ENCODE data around the gene RPRD1A. TPM values are rescaled to one million over a fixed set of nuclear protein-coding genes. Genes with fewer than 3 reads are reported as not detected.

RPRD1A gene
- total and polyA plus RNA-seq, 9 of the 15 experiments (the other 6 are each of a cell fraction or from before 2014, with no cell fraction given) = 30.2 to 142 (median 66.0) TPM

- H3K27ac ChIP-seq (ENCODE audit: extremely low read depth, low read depth, low read length) = no peak overlapping the region
- intact Hi-C loops (cut with micrococcal nuclease) = no loop called here
- H3K4me2 ChIP-seq (ENCODE audit: insufficient read depth, low read length) = no peak overlapping the region
- H3K9me1 ChIP-seq (ENCODE audit: control insufficient read depth, insufficient read depth, low read length) = no peaks in the 10 kb centered on the region
- H3K9ac ChIP-seq (ENCODE audit: insufficient read depth in 1 of 2, low read depth in 2 of 2, low read length in 2 of 2) = no peak overlapping the region
- H3K79me2 ChIP-seq (ENCODE audit: control insufficient read depth, insufficient read depth, low read length) = no peaks in the 10 kb centered on the region
- H3K36me3 ChIP-seq (ENCODE audit: control insufficient read depth, insufficient read depth, low read length) = no peaks in the 10 kb centered on the region
- ChIA-PET CTCF (ENCODE audit: low intra/inter-chr PET ratio) (no interaction called here), POLR2A (interaction anchor here (0.5 kb wide), 1 partner anchor 195 kb away, joined by 3 read pairs; no protein-coding TSS in a partner anchor)
- H3K4me3 ChIP-seq = no peak overlapping the region
- ATAC-seq (peak; percentile 50; the same call in 1 of the 3 replicates), FAIRE-seq (no peak), DNase-seq (ENCODE audit: extremely low read depth in 1 of 4, low spot score in 3 of 4) (no peak)
- TF ChIP-seq NELFE (IDR thresholded peaks at IDR 0.05; ENCODE audit: insufficient read depth, insufficient read length) (no peak), CBFA2T3 (IDR thresholded peaks at IDR 0.05) (no peak), CBX5 (IDR thresholded peaks at IDR 0.05; ENCODE audit: borderline replicate concordance, low read depth) (no peak), ETS2 (tag; IDR thresholded peaks at IDR 0.05; ENCODE audit: borderline replicate concordance, poor library complexity, severe bottlenecking) (no peak)
- TF ChIP-seq, protein P1, sequence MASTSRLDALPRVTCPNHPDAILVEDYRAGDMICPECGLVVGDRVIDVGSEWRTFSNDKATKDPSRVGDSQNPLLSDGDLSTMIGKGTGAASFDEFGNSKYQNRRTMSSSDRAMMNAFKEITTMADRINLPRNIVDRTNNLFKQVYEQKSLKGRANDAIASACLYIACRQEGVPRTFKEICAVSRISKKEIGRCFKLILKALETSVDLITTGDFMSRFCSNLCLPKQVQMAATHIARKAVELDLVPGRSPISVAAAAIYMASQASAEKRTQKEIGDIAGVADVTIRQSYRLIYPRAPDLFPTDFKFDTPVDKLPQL (IDR thresholded peaks at IDR 0.05; ENCODE audit: extremely low read depth, insufficient read length) = no peak
- TF ChIP-seq, protein P2, sequence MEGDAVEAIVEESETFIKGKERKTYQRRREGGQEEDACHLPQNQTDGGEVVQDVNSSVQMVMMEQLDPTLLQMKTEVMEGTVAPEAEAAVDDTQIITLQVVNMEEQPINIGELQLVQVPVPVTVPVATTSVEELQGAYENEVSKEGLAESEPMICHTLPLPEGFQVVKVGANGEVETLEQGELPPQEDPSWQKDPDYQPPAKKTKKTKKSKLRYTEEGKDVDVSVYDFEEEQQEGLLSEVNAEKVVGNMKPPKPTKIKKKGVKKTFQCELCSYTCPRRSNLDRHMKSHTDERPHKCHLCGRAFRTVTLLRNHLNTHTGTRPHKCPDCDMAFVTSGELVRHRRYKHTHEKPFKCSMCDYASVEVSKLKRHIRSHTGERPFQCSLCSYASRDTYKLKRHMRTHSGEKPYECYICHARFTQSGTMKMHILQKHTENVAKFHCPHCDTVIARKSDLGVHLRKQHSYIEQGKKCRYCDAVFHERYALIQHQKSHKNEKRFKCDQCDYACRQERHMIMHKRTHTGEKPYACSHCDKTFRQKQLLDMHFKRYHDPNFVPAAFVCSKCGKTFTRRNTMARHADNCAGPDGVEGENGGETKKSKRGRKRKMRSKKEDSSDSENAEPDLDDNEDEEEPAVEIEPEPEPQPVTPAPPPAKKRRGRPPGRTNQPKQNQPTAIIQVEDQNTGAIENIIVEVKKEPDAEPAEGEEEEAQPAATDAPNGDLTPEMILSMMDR (IDR thresholded peaks at IDR 0.05 in 2 of 3, conservative IDR thresholded peaks at IDR 0.05 in 1 of 3; ENCODE audit: insufficient read depth in 2 of 3, low read depth in 1 of 3, low read length in 3 of 3) = peak in 1 of 3 experiments; percentile 10; a peak in 1 of 6 replicates
- in situ Hi-C loops (cut with MboI) = no loop called here
- H3K4me1 ChIP-seq (replicated peaks in 1 of 2; ENCODE audit: control insufficient read depth in 2 of 2, insufficient read depth in 2 of 2, low read length in 2 of 2) = no peaks in the 10 kb centered on the region; a peak in 1 of 5 replicates
- no peaks in the 10 kb centered on the region for H4K20me1 ChIP-seq (replicated peaks; ENCODE audit: control insufficient read depth, insufficient read depth, low read length)
- WGBS (ENCODE audit: insufficient coverage, low coverage, missing lambda C conversion rate) = 0% methylated on average over 6 of the region's 6 CpGs
- no peak overlapping the region for H2AFZ ChIP-seq (ENCODE audit: low read depth, low read length)
- no peaks in the 10 kb centered on the region for H3K9me3 ChIP-seq (replicated peaks; ENCODE audit: control insufficient read depth, insufficient read depth, low read depth, low read length)
- no TSS peak for BruUV-seq (replicated peaks)
- H3K27me3 ChIP-seq (ENCODE audit: control insufficient read depth in 2 of 2, insufficient read depth in 2 of 2, low read length in 2 of 2) = peaks cover 0 to 5% of the 10 kb centered on the region in 2 experiments; a peak in 3 of 5 replicates
These were observed 124.7 kb downstream of the RPRD1A start for GRCh38 chr18:35942661-35943060.
